Adrenal gland (tissue), 12 donors: ENCODE results near the gene KIF25. TPM values are rescaled to one million over a fixed set of nuclear protein-coding genes. Genes with fewer than 3 reads are reported as not detected.

ENCODE experiments used
- DNase-seq, 7 donors: peaks; one replicate each; pipeline ENCODE4 v3.0.0-alpha.2; 2019 to 2020
- H3K27ac ChIP-seq, 5 donors: fragments of 200-600 bp; sonication (generic) in 4 of 5; 1 replicate in 3 of 5; 2 replicates in 2 of 5; pipeline versions ENCODE4 v1.5.1 to v1.8.0; 2016 to 2020; ENCODE audit warnings: mild to moderate bottlenecking in 1 of 5
- H3K27me3 ChIP-seq: fragments of 200-600 bp; 2 replicates; pipeline ENCODE4 v1.8.0; 2021
- H3K36me3 ChIP-seq, 2 donors: fragments of 200-600 bp; replicated peaks in 1 of 2; 1 replicate in 1 of 2; 2 replicates in 1 of 2; pipeline versions ENCODE4 v1.5.1 to v1.8.0; 2018 to 2022
- H3K4me1 ChIP-seq, 2 donors: fragments of 200-600 bp; replicated peaks in 1 of 2; 1 replicate in 1 of 2; 2 replicates in 1 of 2; pipeline versions ENCODE4 v1.5.1 to v1.8.0; 2018 to 2021
- H3K4me3 ChIP-seq, 4 donors: fragments of 200-600 bp; sonication (generic) in 3 of 4; one replicate each; pipeline ENCODE4 v1.5.1; 2016 to 2018
- H3K9me3 ChIP-seq, 3 donors: fragments of 200-600 bp; sonication (generic) in 1 of 3; replicated peaks in 1 of 3; 1 replicate in 2 of 3; 2 replicates in 1 of 3; pipeline versions ENCODE4 v1.5.1 to v1.8.0; 2016 to 2021
- CTCF ChIP-seq, 6 experiments: fragments of 450-650 bp in 4 of 6; fragments of 200-600 bp in 2 of 6; sonication (generic) in 1 of 6; IDR thresholded peaks; 1 replicate in 5 of 6; 2 replicates in 1 of 6; pipeline versions ENCODE4 v1.5.1 to v1.8.0; 2016 to 2021; ENCODE audit warnings: antibody characterized with exemption in 6 of 6, mild to moderate bottlenecking in 2 of 6, moderate library complexity in 1 of 6
- POLR2A ChIP-seq, 2 donors: fragments of 450-650 bp; IDR thresholded peaks; one replicate each; pipeline ENCODE4 v1.6.1; 2017; ENCODE audit warnings: antibody characterized with exemption in 2 of 2, mild to moderate bottlenecking in 2 of 2, moderate library complexity in 1 of 2
- WGBS, 4 donors: extraction: QIAGEN DNeasy Blood & Tissue Kit in 2 of 4; methylation state at CpG; one replicate each; pipeline versions ENCODE4 v1.1.5 to v1.1.7; 2013 to 2017; 5-methylcytosine and 5-hydroxymethylcytosine counted together
- intact Hi-C, 2 donors: fragments of 100-400 bp; cut with DNase I; formaldehyde crosslinking; loops; one replicate each; pipeline versions ENCODE4 v1.14.1 to v1.15.0; 2022 to 2023
- polyA plus RNA-seq, 3 donors: library from polyadenylated mRNA; stranded (reverse); fragments of 200-250 nt in 2 of 3; fragments of 350-450 nt in 1 of 3; fragmentation: Illumina TruSeq in 1 of 3; extraction: RNeasy Lipid Tissue Mini Kit (QIAGEN cat#74804) in 1 of 3; gene quantifications; one replicate each; pipeline ENCODE4 v1.2.3, GENCODE V29; 2013 to 2014
- total RNA-seq, 9 donors: library from RNA; depleted of rRNA in 4 of 9; stranded (reverse); fragments of >200 nt in 4 of 9; fragments of 120-200 nt in 1 of 9; fragmentation: NEBNext Ultra II Directional in 1 of 9; extraction: Animal tissue kit (Norgen Biotek cat#: 25700) in 1 of 9; gene quantifications; one replicate each; pipeline versions ENCODE4 v1.1.0 to v1.2.4, GENCODE V29; 2013 to 2023
- donor health status: healthy with polysubstance abuse.
- donor health status: Bipolar disorder and iron deficiency.
- donor health status: DM: yes; HTN: yes; CAD: no.
- donor health status: DM: no; HTN: no; CAD: no.
- donor health status: DM: no; HTN: no; CAD: no.
- donor health status: DM: yes; HTN: yes; CAD: no.

Gene KIF25
- total and polyA plus RNA-seq, 12 donors: 0.44 to 0.97 TPM; not detected in 10

GRCh38 chr6:168031411-168031971 is 34.0 kb downstream of the KIF25 start:
- no peaks in the 10 kb centered on the region for H3K9me3 ChIP-seq
- H3K27me3 ChIP-seq: no peaks in the 10 kb centered on the region
- intact Hi-C loops: no loop called here
- 61 to 87% (median 68%) methylated on average over 11 to 14 of the region's 14 CpGs for WGBS, 4 donors
- peak overlapping the region in 4 of 5 donors; percentile 9 to 70 (median 40) for H3K27ac ChIP-seq
- peak in 1 of 7 donors; percentile 55 for DNase-seq
- H3K4me1 ChIP-seq: peaks cover 0 to 7% of the 10 kb centered on the region in 2 donors
- no peaks in the 10 kb centered on the region for H3K36me3 ChIP-seq
- TF ChIP-seq POLR2A (IDR thresholded peaks at IDR 0.05): no peak
- TF ChIP-seq CTCF (IDR thresholded peaks at IDR 0.05): no peak
- no peak overlapping the region for H3K4me3 ChIP-seq

- WGBS, 4 donors: 51 to 61% (median 55%) methylated on average over 12 of the region's 12 CpGs
- no peak overlapping the region for H3K4me3 ChIP-seq
- H3K4me1 ChIP-seq: peaks cover 0 to 7% of the 10 kb centered on the region in 2 donors
- peak overlapping the region in 4 of 5 donors; percentile 9 to 70 (median 40) for H3K27ac ChIP-seq
- DNase-seq: peak in 2 of 7 donors; percentile 16 to 49
- H3K27me3 ChIP-seq: no peaks in the 10 kb centered on the region
- TF ChIP-seq POLR2A (IDR thresholded peaks at IDR 0.05) (no peak), CTCF (IDR thresholded peaks at IDR 0.05) (no peak)
- no peaks in the 10 kb centered on the region for H3K36me3 ChIP-seq
- intact Hi-C loops: no loop called here
- H3K9me3 ChIP-seq: no peaks in the 10 kb centered on the region
Observed at GRCh38 chr6:168032005-168032760, 34.7 kb downstream of the KIF25 start.

- H3K27ac ChIP-seq: no peak overlapping the region
- intact Hi-C loops: no loop called here
Observed at GRCh38 chr6:168033791-168034190, 36.3 kb downstream of the KIF25 start.

More at GRCh38 chr6:168033791-168034190, 36.3 kb downstream of the KIF25 start:
- Histone ChIP-seq H3K27me3 (no peaks in the 10 kb centered on the region), H3K4me1 (peaks cover 0 to 7% of the 10 kb centered on the region in 2 donors), H3K9me3 (peaks cover 0 to under 1% (median 0%) of the 10 kb centered on the region in 3 donors), H3K36me3 (no peaks in the 10 kb centered on the region), H3K4me3 (no peak overlapping the region)
- DNase-seq: peak in 2 of 7 donors; percentile 10 to 40
- TF ChIP-seq POLR2A (IDR thresholded peaks at IDR 0.05) (no peak), CTCF (IDR thresholded peaks at IDR 0.05) (no peak)
- WGBS, 4 donors: 88 to 95% (median 94%) methylated on average over 12 of the region's 12 CpGs
